Heart right ventricle (tissue), 16 donors: ENCODE results near the gene TMTC1. TPM values are rescaled to one million over a fixed set of nuclear protein-coding genes. Genes with fewer than 3 reads are reported as not detected.

ENCODE experiments used
- ATAC-seq, 8 donors: fragments of 200-7000 bp; cut with Tn5 transposase; one replicate each; pipeline ENCODE4 v1.9.1; 2020; ENCODE audit warnings: mild to moderate bottlenecking in 8 of 8, moderate library complexity in 8 of 8, moderate number of reproducible peaks in 1 of 8
- DNase-seq, 2 donors: peaks; one replicate each; pipeline ENCODE4 v3.0.0-alpha.2; 2020
- H3K27ac ChIP-seq, 10 donors: fragments of 200-600 bp; sonication (generic) in 2 of 10; one replicate each; pipeline versions ENCODE4 v1.5.0 to v1.8.0; 2020 to 2022; ENCODE audit warnings: mild to moderate bottlenecking in 3 of 10
- H3K27me3 ChIP-seq, 7 donors: fragments of 200-600 bp; one replicate each; pipeline ENCODE4 v1.8.0; 2021 to 2022; ENCODE audit warnings: mild to moderate bottlenecking in 2 of 7
- H3K36me3 ChIP-seq, 9 donors: fragments of 200-600 bp; sonication (generic) in 1 of 9; one replicate each; pipeline versions ENCODE4 v1.5.0 to v1.8.0; 2020 to 2022; ENCODE audit warnings: mild to moderate bottlenecking in 2 of 9
- H3K4me1 ChIP-seq, 9 donors: fragments of 200-600 bp; sonication (generic) in 1 of 9; one replicate each; pipeline versions ENCODE4 v1.5.0 to v1.8.0; 2020 to 2022; ENCODE audit warnings: mild to moderate bottlenecking in 4 of 9
- H3K4me3 ChIP-seq, 10 donors: fragments of 200-600 bp; sonication (generic) in 2 of 10; one replicate each; pipeline versions ENCODE4 v1.5.0 to v1.8.0; 2020 to 2022; ENCODE audit warnings: mild to moderate bottlenecking in 7 of 10, moderate library complexity in 2 of 10
- H3K9me3 ChIP-seq, 11 donors: fragments of 200-600 bp in 10 of 11; sonication (generic) in 2 of 11; one replicate each; pipeline versions ENCODE4 v1.5.0 to v1.8.0; 2013 to 2022; ENCODE audit warnings: mild to moderate bottlenecking in 2 of 11, control low read depth in 1 of 11, moderate library complexity in 1 of 11
- CTCF ChIP-seq, 9 donors: fragments of 200-600 bp; sonication (generic) in 2 of 9; IDR thresholded peaks; one replicate each; pipeline versions ENCODE4 v1.5.0 to v1.8.0; 2021 to 2022; ENCODE audit warnings: antibody characterized with exemption in 9 of 9, mild to moderate bottlenecking in 5 of 9, moderate library complexity in 1 of 9
- WGBS, 2 donors: extraction: QIAGEN DNeasy Blood & Tissue Kit; methylation state at CpG; one replicate each; pipeline ENCODE4 v1.1.7; 2013; ENCODE audit warnings: inconsistent platforms in 1 of 2; 5-methylcytosine and 5-hydroxymethylcytosine counted together
- intact Hi-C, 10 donors: fragments of 100-400 bp; cut with DNase I; formaldehyde crosslinking; loops; one replicate each; pipeline versions ENCODE4 v1.11.1 to v1.14.2; 2022
- polyA plus RNA-seq, 2 donors: library from polyadenylated mRNA; stranded (reverse); fragments of 200-250 nt; gene quantifications; one replicate each; pipeline ENCODE4 v1.2.3, GENCODE V29; 2013
- total RNA-seq, 10 donors: library from RNA; stranded (reverse); fragmentation: NEBNext Ultra II Directional in 3 of 10; extraction: Animal tissue kit (Norgen Biotek cat#: 25700) in 3 of 10; gene quantifications; one replicate each; pipeline versions ENCODE4 v1.2.1 to v1.2.4, GENCODE V29; 2021 to 2023
- donor health status: Arrhythmogenic right ventricular cardiomyopathy.
- donor health status: ischemic (EF 13 %, LVEDD 7.1; RV severe dilation, severe dysfunction).
- donor health status: healthy with polysubstance abuse.
- donor health status: DM: no; HTN: yes; CAD: no.
- donor health status: DM: no; HTN: no; CAD: no.
- donor health status: ischemic (EF 25% LVEDD 6.9; RV normal size, moderate dysfunction).
- donor health status: ischemic (EF 25% LVEDD 5.7; RV mildly dilated, moderate dysfunction).
- donor health status: healthy.
- donor health status: DM: yes; HTN: yes; CAD: no.
- donor health status: Ischemic cardiomyopathy.
- donor health status: ischemic (EF 35%, LVEDD 5.7; RV mildly dilated, moderate dysfunction).
- donor health status: nonischemic (EF 11% LVEDD 7.7; RV severe dilation, severe dysfunction).
- donor health status: DM: yes; HTN: yes; CAD: no.
- donor health status: PGD.
- donor health status: ischemic (EF 29% LVEDD 5.4; RV normal size, mild dysfunction).
- donor health status: nonischemic (EF 23%, LVEDD 6.1; RV moderate dilation, normal function).

TMTC1 gene
- total and polyA plus RNA-seq, 12 donors = 9.6 to 54.2 (median 22.9) TPM

GRCh38 chr12:29566441-29566840, 217.3 kb downstream of the TMTC1 start:
- Histone ChIP-seq H3K36me3 (peaks cover 0 to 14% (median 0%) of the 10 kb centered on the region in 9 donors), H3K4me3 (no peak overlapping the region), H3K27me3 (no peaks in the 10 kb centered on the region), H3K27ac (peak overlapping the region in 7 of 10 donors; percentile 1 to 69 (median 44)), H3K9me3 (no peaks in the 10 kb centered on the region), H3K4me1 (peaks cover 0 to 76% (median 57%) of the 10 kb centered on the region in 9 donors)
- ATAC-seq (no peak), DNase-seq (no peak)
- 72 to 93% methylated on average over 6 of the region's 6 CpGs for WGBS, 2 donors
- no peak for TF ChIP-seq CTCF (IDR thresholded peaks at IDR 0.05)
- intact Hi-C loops = loop anchor here in 2 of 10 donors (5.0 to 10.0 kb wide), 2 partner anchors 76 to 158 kb away; no protein-coding TSS in a partner anchor

GRCh38 chr12:29565727-29566126, 218.0 kb downstream of the TMTC1 start:
- Histone ChIP-seq H3K36me3 (peaks cover 0 to 8% (median 0%) of the 10 kb centered on the region in 9 donors), H3K27me3 (no peaks in the 10 kb centered on the region), H3K9me3 (no peaks in the 10 kb centered on the region), H3K4me1 (peaks cover 0 to 84% (median 62%) of the 10 kb centered on the region in 9 donors), H3K27ac (peak overlapping the region in 2 of 10 donors; percentile 47 to 69), H3K4me3 (no peak overlapping the region)
- DNase-seq = no peak
- 99% methylated on average over 5 of the region's 5 CpGs for WGBS, 2 donors
- intact Hi-C loops = loop anchor here in 2 of 10 donors (5.0 to 10.0 kb wide), 2 partner anchors 77 to 159 kb away; no protein-coding TSS in a partner anchor
- no peak for ATAC-seq
- TF ChIP-seq CTCF (IDR thresholded peaks at IDR 0.05) = no peak

GRCh38 chr12:29564925-29565324, 218.8 kb downstream of the TMTC1 start:
- peaks cover 0 to 2% (median 0%) of the 10 kb centered on the region in 9 donors for H3K36me3 ChIP-seq
- H3K4me1 ChIP-seq = peaks cover 0 to 86% (median 63%) of the 10 kb centered on the region in 9 donors
- WGBS, 2 donors = 96 to 97% methylated on average over 3 of the region's 3 CpGs
- ATAC-seq (no peak), DNase-seq (no peak)
- peak overlapping the region in 3 of 10 donors; percentile 83 to 89 (median 85) for H3K27ac ChIP-seq
- intact Hi-C loops = loop anchor here in 3 of 10 donors (5.0 to 10.0 kb wide), 4 partner anchors 77 to 217 kb away; partner anchors contain the start of gene TMTC1 (in 1 of the 3)
- no peak overlapping the region for H3K4me3 ChIP-seq
- no peaks in the 10 kb centered on the region for H3K27me3 ChIP-seq
- TF ChIP-seq CTCF (IDR thresholded peaks at IDR 0.05) = no peak
- H3K9me3 ChIP-seq = no peaks in the 10 kb centered on the region

- H3K27me3 ChIP-seq = no peaks in the 10 kb centered on the region
- 52 to 69% methylated on average over 10 of the region's 10 CpGs for WGBS, 2 donors
- no peaks in the 10 kb centered on the region for H3K36me3 ChIP-seq
- peak overlapping the region in 9 of 10 donors; percentile 23 to 89 (median 79) for H3K27ac ChIP-seq
- intact Hi-C loops = loop anchor here in 3 of 10 donors (5.0 to 10.0 kb wide), 3 partner anchors 161 to 219 kb away; partner anchors contain the start of gene TMTC1 (in 1 of the 3)
- peaks cover 0 to 86% (median 62%) of the 10 kb centered on the region in 9 donors for H3K4me1 ChIP-seq
- peak overlapping the region in 1 of 10 donors; percentile 11 for H3K4me3 ChIP-seq
- no peak for TF ChIP-seq CTCF (IDR thresholded peaks at IDR 0.05)
- DNase-seq (no peak), ATAC-seq (no peak)
- no peaks in the 10 kb centered on the region for H3K9me3 ChIP-seq
Observed at GRCh38 chr12:29563636-29564035, 220.1 kb downstream of the TMTC1 start.
